Endothelial cell of umbilical vein (primary cell): ENCODE measurements around the gene PPP1R9B. TPM values are rescaled to one million over a fixed set of nuclear protein-coding genes. Genes with fewer than 3 reads are reported as not detected.

Source experiments
- BruUV-seq: library from RNA; stranded (reverse); fragments of 400-500 nt; replicated peaks from 2 replicates; lab custom pipeline; 2021; lab: Mats Ljungman, UMichigan
- CTCF ChIA-PET: fragments of 300-600, 350-600 bp; sonication (Branson Sonifier 250); formaldehyde crosslinking; loops from one replicate; lab custom pipeline; 2021; ENCODE audit warnings: antibody characterized with exemption, inconsistent platforms; lab: Charles Lee
- POLR2A ChIA-PET: fragments of 300-600, 350-600 bp; sonication (Branson Sonifier 250); formaldehyde crosslinking; loops from one replicate; lab custom pipeline; 2021; ENCODE audit warnings: antibody characterized with exemption, inconsistent platforms; lab: Charles Lee
- DNase-seq: peaks from one replicate; pipeline ENCODE4 v3.0.0-alpha.2; 2011; ENCODE audit warnings: low read depth, low spot score
- FAIRE-seq: peaks from 2 replicates; lab custom pipeline; 2011; peaks lifted over from hg19 to GRCh38; lab: Jason Lieb, UNC
- H2AFZ ChIP-seq: 2 replicates; pipeline ENCODE4 v1.6.0; 2012; ENCODE audit warnings: low read depth, low read length, control low read depth, inconsistent platforms
- H3K27ac ChIP-seq: 2 replicates; pipeline ENCODE4 v1.5.1; 2011; ENCODE audit warnings: low read depth, mild to moderate bottlenecking, control low read depth, low read length, moderate library complexity; ENCODE audit not compliant: insufficient read depth
- H3K27me3 ChIP-seq, 2 experiments: 2 replicates each; pipeline versions ENCODE4 v1.6.0 to v1.6.1; 2011; ENCODE audit warnings: low read length in 2 of 2, mixed read lengths in 1 of 2; ENCODE audit not compliant: control insufficient read depth in 2 of 2, insufficient read depth in 2 of 2
- H3K36me3 ChIP-seq, 2 experiments: 2 replicates in 1 of 2; 3 replicates in 1 of 2; pipeline ENCODE4 v1.5.1; 2011; ENCODE audit warnings: low read length in 2 of 2, mild to moderate bottlenecking in 1 of 2, moderate library complexity in 1 of 2; ENCODE audit not compliant: control insufficient read depth in 2 of 2, insufficient read depth in 2 of 2; ENCODE audit errors: extremely low read depth in 1 of 2
- H3K4me1 ChIP-seq: 3 replicates; pipeline ENCODE4 v1.5.1; 2011; ENCODE audit warnings: mild to moderate bottlenecking, low read length; ENCODE audit not compliant: control insufficient read depth, insufficient read depth; ENCODE audit errors: extremely low read depth
- H3K4me2 ChIP-seq: 2 replicates; pipeline ENCODE4 v1.6.1; 2011; ENCODE audit warnings: low read length, control low read depth, mixed read lengths; ENCODE audit not compliant: insufficient read depth
- H3K4me3 ChIP-seq, 3 experiments: fragments of 200-600 bp in 1 of 3; sonication (generic), shearing (Covaris generic) in 1 of 3; replicated peaks in 1 of 3; 2 replicates each; pipeline ENCODE4 v1.5.1; 2011 to 2016; ENCODE audit warnings: control low read depth in 3 of 3, low read length in 3 of 3, mild to moderate bottlenecking in 2 of 3, inconsistent platforms in 1 of 3, low read depth in 1 of 3, moderate library complexity in 1 of 3; ENCODE audit not compliant: insufficient read depth in 1 of 3
- H3K79me2 ChIP-seq: 2 replicates; pipeline ENCODE4 v1.6.0; 2012; ENCODE audit warnings: low read length, inconsistent platforms; ENCODE audit not compliant: control insufficient read depth, insufficient read depth
- H3K9ac ChIP-seq: replicated peaks from 2 replicates; pipeline ENCODE3; 2011; ENCODE audit warnings: low read length, control low read depth; ENCODE audit not compliant: insufficient read depth; ENCODE audit errors: extremely low read depth
- H3K9me1 ChIP-seq: replicated peaks from 3 replicates; pipeline ENCODE4 v1.6.0; 2011; ENCODE audit warnings: mild to moderate bottlenecking, low read length; ENCODE audit not compliant: control insufficient read depth, insufficient read depth; ENCODE audit errors: extremely low read depth
- H3K9me3 ChIP-seq: replicated peaks from 2 replicates; pipeline ENCODE4 v1.5.1; 2012; ENCODE audit warnings: low read length, inconsistent platforms; ENCODE audit not compliant: control insufficient read depth, insufficient read depth
- H4K20me1 ChIP-seq: replicated peaks from 2 replicates; pipeline ENCODE3; 2011; ENCODE audit warnings: mild to moderate bottlenecking, low read length; ENCODE audit not compliant: control insufficient read depth, insufficient read depth; ENCODE audit errors: extremely low read depth
- CTCF ChIP-seq, 2 donors: IDR thresholded peaks; 1 replicate in 1 of 2; 2 replicates in 1 of 2; pipeline ENCODE4 v1.5.1; 2011; ENCODE audit warnings: low read length in 2 of 2, mild to moderate bottlenecking in 2 of 2, moderate library complexity in 2 of 2, control low read depth in 1 of 2, inconsistent platforms in 1 of 2, low read depth in 1 of 2; ENCODE audit not compliant: insufficient read depth in 1 of 2; ENCODE audit errors: extremely low read depth in 1 of 2
- EZH2 ChIP-seq: IDR thresholded peaks from 2 replicates; pipeline ENCODE4 v1.6.1; 2012; ENCODE audit warnings: borderline replicate concordance, low read depth, mild to moderate bottlenecking, moderate library complexity, low read length, inconsistent platforms; ENCODE audit not compliant: severe bottlenecking
- FOS ChIP-seq: IDR thresholded peaks from 2 replicates; pipeline ENCODE4 v1.6.1; 2011; ENCODE audit warnings: mild to moderate bottlenecking, low read length, moderate library complexity, borderline replicate concordance; ENCODE audit not compliant: insufficient read depth
- GATA2 ChIP-seq: IDR thresholded peaks from 2 replicates; pipeline ENCODE4 v1.7.0; 2011; ENCODE audit warnings: low read depth, mild to moderate bottlenecking, moderate library complexity, mixed read lengths, low read length; ENCODE audit not compliant: insufficient read length, insufficient read depth
- JUN ChIP-seq: IDR thresholded peaks from 2 replicates; pipeline ENCODE4 v1.6.1; 2011; ENCODE audit warnings: borderline replicate concordance, low read depth; ENCODE audit not compliant: insufficient read length, insufficient read depth
- MAX ChIP-seq: IDR thresholded peaks from 2 replicates; pipeline ENCODE4 v1.6.1; 2011; ENCODE audit not compliant: insufficient read depth, insufficient read length
- MYC ChIP-seq: IDR thresholded peaks from one replicate; pipeline ENCODE4 v1.6.1; 2011; ENCODE audit warnings: mild to moderate bottlenecking, low read depth, low read length
- POLR2A ChIP-seq: IDR thresholded peaks from 2 replicates; pipeline ENCODE4 v1.6.1; 2012; ENCODE audit warnings: low read depth, mild to moderate bottlenecking, control low read depth, low read length
- POLR2AphosphoS5 ChIP-seq: IDR thresholded peaks from 2 replicates; pipeline ENCODE4 v1.6.1; 2012; ENCODE audit warnings: low read depth, mild to moderate bottlenecking, control low read depth, low read length, moderate library complexity; ENCODE audit not compliant: insufficient read depth
- dilution Hi-C: fragments of 300-500 bp; cut with MboI; formaldehyde crosslinking; loops from one replicate; pipeline ENCODE4 v1.15.0; 2019; ENCODE audit warnings: low sequenced_read_pairs; ENCODE audit not compliant: extremely low pct_ligation_motif_present
- intact Hi-C: fragments of 100-400 bp; cut with micrococcal nuclease; formaldehyde crosslinking; loops from one replicate; pipeline ENCODE4 v1.10.0; 2022
- polyA plus RNA-seq, 4 experiments: library from polyadenylated mRNA; depleted of rRNA in 3 of 4; stranded (reverse) in 3 of 4; unstranded in 1 of 4; fragments of >200 nt; gene quantifications; 2 replicates each; pipeline versions ENCODE4 v1.2.1 to v1.2.3, GENCODE V29; 2011 to 2012; ENCODE audit warnings: missing spikeins in 1 of 4
- total RNA-seq: library from RNA; stranded (reverse); gene quantifications from 2 replicates; pipeline ENCODE4 v1.2.3, GENCODE V29; 2021

The PPP1R9B gene
- total and polyA plus RNA-seq, 2 donors (not counting 3 experiments of a cell fraction or from before 2014, with no cell fraction given): 20.1 to 60.2 TPM

- ChIA-PET POLR2A (no interaction called here), CTCF (interaction anchor here (0.6 to 3.6 kb wide), 5 partner anchors 34 to 134 kb away, joined by 3 to 15 read pairs (median 3); no protein-coding TSS in a partner anchor)
- Histone ChIP-seq H3K27ac (no peak overlapping the region), H3K36me3 (no peaks in the 10 kb centered on the region), H3K27me3 (peaks cover 0 to 2% of the 10 kb centered on the region in 2 experiments), H3K9me1 (no peaks in the 10 kb centered on the region), H3K4me2 (no peak overlapping the region), H3K9me3 (no peaks in the 10 kb centered on the region), H3K9ac (no peak overlapping the region), H3K79me2 (no peaks in the 10 kb centered on the region), H3K4me1 (peaks cover 6% of the 10 kb centered on the region), H4K20me1 (no peaks in the 10 kb centered on the region), H2AFZ (no peak overlapping the region), H3K4me3 (no peak overlapping the region)
- no peak for TF ChIP-seq POLR2AphosphoS5
- dilution Hi-C loops (no loop called here), intact Hi-C loops (no loop called here)
- FAIRE-seq: no peak
- BruUV-seq: no TSS peak
- no peak for DNase-seq
These were observed 13.6 kb upstream of the PPP1R9B start for GRCh38 chr17:50163843-50164696.

- intact Hi-C loops (no loop called here), dilution Hi-C loops (no loop called here)
- DNase-seq (no peak), FAIRE-seq (no peak)
- H2AFZ ChIP-seq: no peak overlapping the region
- no peaks in the 10 kb centered on the region for H4K20me1 ChIP-seq
- POLR2A ChIA-PET: no interaction called here
- no peak overlapping the region for H3K4me3 ChIP-seq
- H3K27ac ChIP-seq: no peak overlapping the region
- CTCF ChIA-PET: interaction anchor here (0.9 to 2.8 kb wide), 17 partner anchors 11 to 136 kb away, joined by 3 to 57 read pairs (median 6); partner anchors contain the start of genes PPP1R9B and SAMD14
- TF ChIP-seq EZH2: no peak
- TF ChIP-seq POLR2AphosphoS5: no peak
- TF ChIP-seq FOS: no peak
- no peak for TF ChIP-seq MAX
- no peak for TF ChIP-seq CTCF (IDR thresholded peaks at IDR 0.05; ENCODE audit: extremely low read depth in 1 of 2, insufficient read depth in 1 of 2, low read depth in 1 of 2, low read length in 2 of 2)
- no peak for TF ChIP-seq GATA2
- TF ChIP-seq MYC: no peak
- no peak for TF ChIP-seq POLR2A
- TF ChIP-seq JUN: no peak
- no peak overlapping the region for H3K4me2 ChIP-seq
- no peak overlapping the region for H3K9ac ChIP-seq
- no peaks in the 10 kb centered on the region for H3K9me1 ChIP-seq
- no TSS peak for BruUV-seq
- H3K36me3 ChIP-seq: no peaks in the 10 kb centered on the region
- H3K4me1 ChIP-seq: peaks cover 6% of the 10 kb centered on the region
- no peaks in the 10 kb centered on the region for H3K79me2 ChIP-seq
- peaks cover 0 to 2% of the 10 kb centered on the region in 2 experiments for H3K27me3 ChIP-seq
- no peaks in the 10 kb centered on the region for H3K9me3 ChIP-seq
These were observed 12.2 kb upstream of the PPP1R9B start for GRCh38 chr17:50162466-50163254.
